Mesendoderm (in vitro differentiated cells): ENCODE results near the gene CD79A. TPM values are rescaled to one million over a fixed set of nuclear protein-coding genes. Genes with fewer than 3 reads are reported as not detected.

Source experiments
- DNase-seq: peaks from one replicate; pipeline ENCODE4 v3.0.0; 2013
- H2AK5ac ChIP-seq: 2 replicates; pipeline ENCODE4 v1.6.1; 2013; ENCODE audit warnings: low read length, inconsistent platforms
- H2BK120ac ChIP-seq: 2 replicates; pipeline ENCODE4 v1.6.1; 2013; ENCODE audit warnings: low read depth, mild to moderate bottlenecking, low read length, moderate library complexity, mixed read lengths
- H2BK15ac ChIP-seq: replicated peaks from 2 replicates; pipeline ENCODE4 v1.6.1; 2013; ENCODE audit warnings: low read depth, mild to moderate bottlenecking, moderate library complexity
- H2BK5ac ChIP-seq: 2 replicates; pipeline ENCODE4 v1.6.1; 2013; ENCODE audit warnings: low read length, inconsistent platforms
- H3K18ac ChIP-seq: 2 replicates; pipeline ENCODE4 v1.6.1; 2013; ENCODE audit warnings: mild to moderate bottlenecking, low read length, mixed read lengths
- H3K23ac ChIP-seq: one replicate; pipeline ENCODE4 v1.6.1; 2013; ENCODE audit warnings: low read length
- H3K27ac ChIP-seq: 2 replicates; pipeline ENCODE4 v1.5.1; 2013; ENCODE audit warnings: low read depth, mild to moderate bottlenecking, inconsistent platforms, low read length, moderate library complexity
- H3K27me3 ChIP-seq: 2 replicates; pipeline ENCODE4 v1.6.1; 2013; ENCODE audit warnings: low read length, control low read depth, mild to moderate bottlenecking, inconsistent platforms; ENCODE audit not compliant: insufficient read depth, poor library complexity
- H3K36me3 ChIP-seq: 2 replicates; pipeline ENCODE4 v1.6.1; 2013; ENCODE audit warnings: low read length, inconsistent platforms; ENCODE audit not compliant: control insufficient read depth, insufficient read depth
- H3K4ac ChIP-seq: one replicate; pipeline ENCODE4 v1.6.1; 2013; ENCODE audit warnings: low read depth, mild to moderate bottlenecking, low read length, moderate library complexity
- H3K4me1 ChIP-seq: 2 replicates; pipeline ENCODE4 v1.6.1; 2013; ENCODE audit warnings: low read depth, low read length, inconsistent platforms; ENCODE audit not compliant: control insufficient read depth
- H3K4me2 ChIP-seq: 2 replicates; pipeline ENCODE4 v1.6.1; 2013; ENCODE audit warnings: low read length
- H3K4me3 ChIP-seq: 2 replicates; pipeline ENCODE4 v1.5.1; 2013; ENCODE audit warnings: mild to moderate bottlenecking, low read length
- H3K56ac ChIP-seq: one replicate; pipeline ENCODE4 v1.6.1; 2013; ENCODE audit warnings: low read length
- H3K79me1 ChIP-seq: 2 replicates; pipeline ENCODE4 v1.6.1; 2013; ENCODE audit warnings: low read length, inconsistent platforms
- H3K79me2 ChIP-seq: 2 replicates; pipeline ENCODE4 v1.6.1; 2013; ENCODE audit warnings: mild to moderate bottlenecking, low read length; ENCODE audit not compliant: control insufficient read depth, insufficient read depth
- H3K9ac ChIP-seq: 2 replicates; pipeline ENCODE4 v1.6.1; 2013; ENCODE audit warnings: low read length, inconsistent platforms
- H4K5ac ChIP-seq: one replicate; pipeline ENCODE4 v1.6.1; 2013; ENCODE audit warnings: low read length
- H4K8ac ChIP-seq: one replicate; pipeline ENCODE4 v1.6.1; 2013; ENCODE audit warnings: low read depth, mild to moderate bottlenecking, control low read depth, low read length, moderate library complexity
- WGBS: extraction: QIAGEN DNeasy Blood & Tissue Kit; methylation state at CpG from one replicate; pipeline ENCODE4 v1.1.7; 2013; ENCODE audit warnings: low lambda C conversion rate, missing lambda C conversion rate; ENCODE audit not compliant: insufficient coverage; ENCODE audit errors: extremely low coverage; 5-methylcytosine and 5-hydroxymethylcytosine counted together
- polyA plus RNA-seq, 2 experiments: library from polyadenylated mRNA; stranded (reverse); fragments of 200-250 nt; gene quantifications; one replicate each; pipeline ENCODE4 v1.2.3, GENCODE V29; 2013

CD79A gene
- polyA plus RNA-seq (2013, experiment 1 of 2): 0.41 TPM
- polyA plus RNA-seq (2013, experiment 2 of 2): 0.46 TPM

GRCh38 chr19:41876847-41877832, at the start of gene CD79A:
Gene CD79A (plus strand): TSS chr19:41877279. CDS start chr19:41877305, 26 bp downstream.
- no peak within 1 kb of the TSS for H3K27ac ChIP-seq
- peak within 1 kb of the TSS; percentile 42 for H3K56ac ChIP-seq
- H2BK15ac ChIP-seq: no peak within 1 kb of the TSS
- no peaks in the 10 kb centered on the region for H3K36me3 ChIP-seq
- H2BK120ac ChIP-seq: no peak within 1 kb of the TSS
- no peak within 1 kb of the TSS for H4K5ac ChIP-seq
- no peak within 1 kb of the TSS for H2AK5ac ChIP-seq
- DNase-seq: no peak
- no peaks in the 10 kb centered on the region for H3K27me3 ChIP-seq
- H4K8ac ChIP-seq: no peak within 1 kb of the TSS
- H3K4ac ChIP-seq: no peak within 1 kb of the TSS
- no peak within 1 kb of the TSS for H3K23ac ChIP-seq
- no peaks in the 10 kb centered on the region for H3K79me1 ChIP-seq
- WGBS: no CpG with 5 or more reads among the region's 9 CpGs
- peak within 1 kb of the TSS; percentile 6 for H3K9ac ChIP-seq
- no peak within 1 kb of the TSS for H3K4me2 ChIP-seq
- H2BK5ac ChIP-seq: no peak within 1 kb of the TSS
- no peaks in the 10 kb centered on the region for H3K4me1 ChIP-seq
- no peaks in the 10 kb centered on the region for H3K79me2 ChIP-seq
- no peak within 1 kb of the TSS for H3K18ac ChIP-seq
- no peak within 1 kb of the TSS for H3K4me3 ChIP-seq

DNA sequence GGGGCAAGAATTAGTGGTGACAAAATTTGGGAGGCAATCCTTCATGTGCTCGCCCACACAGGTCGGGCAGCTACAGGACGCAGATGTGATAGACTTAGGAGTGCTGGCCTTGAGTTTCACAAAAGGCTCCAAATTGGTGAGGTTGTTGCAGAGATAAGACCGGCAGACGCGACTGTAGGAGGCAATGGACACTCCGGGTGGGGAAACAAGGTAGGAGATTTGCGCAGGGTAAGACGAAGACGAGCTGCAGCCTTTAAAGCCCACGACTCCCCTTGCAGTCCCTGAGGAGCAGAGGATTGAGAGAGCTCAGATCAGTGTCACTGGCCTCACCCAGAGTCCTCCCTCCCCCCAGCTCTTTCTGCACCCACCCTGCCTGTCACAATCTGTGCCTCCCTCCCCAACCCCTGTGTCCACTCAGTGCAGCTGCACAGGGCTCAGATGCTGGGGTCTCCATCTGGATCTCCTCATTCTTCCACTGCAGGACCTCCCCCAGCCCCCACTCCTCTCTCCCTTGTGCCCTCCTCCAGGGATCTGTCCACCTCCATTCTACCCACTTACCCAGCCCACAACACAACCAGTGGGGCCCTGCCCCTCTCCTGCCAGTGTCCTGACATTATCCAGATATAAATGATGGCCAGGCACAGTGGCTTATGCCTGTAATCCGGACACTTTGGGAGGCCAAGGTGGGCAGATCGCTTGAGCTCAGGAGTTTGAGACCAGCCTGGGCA, 38.9 kb upstream of the CD79A start:
- Histone ChIP-seq H2BK15ac (no peak overlapping the region), H2BK120ac (no peak overlapping the region), H3K4me1 (no peaks in the 10 kb centered on the region), H3K23ac (no peak overlapping the region), H3K4me2 (no peak overlapping the region), H3K79me2 (no peaks in the 10 kb centered on the region), H3K18ac (no peak overlapping the region), H4K8ac (no peak overlapping the region), H4K5ac (no peak overlapping the region), H2BK5ac (no peak overlapping the region), H3K56ac (no peak overlapping the region), H3K36me3 (no peaks in the 10 kb centered on the region), H3K4me3 (no peak overlapping the region), H3K4ac (no peak overlapping the region), H3K9ac (no peak overlapping the region), H2AK5ac (no peak overlapping the region), H3K27me3 (no peaks in the 10 kb centered on the region), H3K27ac (no peak overlapping the region), H3K79me1 (no peaks in the 10 kb centered on the region)
- no peak for DNase-seq
- no CpG with 5 or more reads among the region's 13 CpGs for WGBS

DNA sequence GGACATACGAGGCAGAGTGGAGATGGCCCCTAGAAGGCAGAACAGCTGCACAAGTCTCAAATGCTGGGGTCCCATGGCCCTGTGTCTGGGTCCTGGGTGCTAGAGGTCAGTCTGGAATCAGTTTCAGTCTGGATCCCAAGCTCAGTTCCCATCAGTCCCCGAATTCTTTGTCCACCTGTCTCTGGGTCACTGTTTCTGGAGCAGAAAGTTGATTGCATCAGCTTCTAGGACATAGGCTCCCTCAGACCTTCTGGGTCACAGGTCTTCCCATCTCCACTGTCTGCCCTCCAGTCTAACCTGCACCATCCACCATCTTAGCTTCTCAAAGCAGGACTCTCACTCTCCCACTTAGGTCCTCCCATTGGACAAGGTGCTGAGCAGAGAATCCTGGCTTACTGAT, 37.9 kb upstream of the CD79A start:
- no peak overlapping the region for H2BK5ac ChIP-seq
- no peak overlapping the region for H3K27ac ChIP-seq
- H4K8ac ChIP-seq: no peak overlapping the region
- WGBS: no CpG with 5 or more reads among the region's 2 CpGs
- H3K23ac ChIP-seq: no peak overlapping the region
- no peak overlapping the region for H4K5ac ChIP-seq
- H3K27me3 ChIP-seq: no peaks in the 10 kb centered on the region
- H2BK15ac ChIP-seq: no peak overlapping the region
- H3K9ac ChIP-seq: no peak overlapping the region
- no peak overlapping the region for H3K4ac ChIP-seq
- no peak overlapping the region for H2AK5ac ChIP-seq
- no peak overlapping the region for H3K18ac ChIP-seq
- H2BK120ac ChIP-seq: no peak overlapping the region
- H3K36me3 ChIP-seq: no peaks in the 10 kb centered on the region
- H3K4me2 ChIP-seq: no peak overlapping the region
- DNase-seq: no peak
- H3K56ac ChIP-seq: no peak overlapping the region
- H3K4me3 ChIP-seq: no peak overlapping the region
- no peaks in the 10 kb centered on the region for H3K79me1 ChIP-seq
- H3K79me2 ChIP-seq: no peaks in the 10 kb centered on the region
- H3K4me1 ChIP-seq: no peaks in the 10 kb centered on the region

GRCh38 chr19:41843371-41843770, 33.7 kb upstream of the CD79A start:
- Histone ChIP-seq H2AK5ac (no peak overlapping the region), H3K9ac (no peak overlapping the region), H3K79me2 (no peaks in the 10 kb centered on the region), H3K4me1 (no peaks in the 10 kb centered on the region), H3K4me2 (no peak overlapping the region), H3K4me3 (no peak overlapping the region), H4K8ac (no peak overlapping the region), H3K27me3 (no peaks in the 10 kb centered on the region), H2BK15ac (no peak overlapping the region), H3K23ac (no peak overlapping the region), H3K36me3 (no peaks in the 10 kb centered on the region), H2BK5ac (no peak overlapping the region), H3K18ac (no peak overlapping the region), H3K27ac (no peak overlapping the region), H3K4ac (no peak overlapping the region), H2BK120ac (no peak overlapping the region), H3K79me1 (no peaks in the 10 kb centered on the region), H3K56ac (no peak overlapping the region), H4K5ac (no peak overlapping the region)
- WGBS: no CpG with 5 or more reads among the region's 7 CpGs
- no peak for DNase-seq

- Histone ChIP-seq H3K9ac (no peak within 1 kb of the TSS), H3K18ac (no peak within 1 kb of the TSS), H2AK5ac (no peak within 1 kb of the TSS), H2BK15ac (no peak within 1 kb of the TSS), H3K4me2 (no peak within 1 kb of the TSS), H4K8ac (no peak within 1 kb of the TSS), H3K36me3 (no peaks in the 10 kb centered on the region), H2BK120ac (no peak within 1 kb of the TSS), H3K27me3 (no peaks in the 10 kb centered on the region), H3K4me1 (no peaks in the 10 kb centered on the region), H3K79me2 (no peaks in the 10 kb centered on the region), H3K4ac (no peak within 1 kb of the TSS), H3K4me3 (no peak within 1 kb of the TSS), H4K5ac (no peak within 1 kb of the TSS), H2BK5ac (no peak within 1 kb of the TSS), H3K56ac (no peak within 1 kb of the TSS), H3K27ac (no peak within 1 kb of the TSS), H3K79me1 (no peaks in the 10 kb centered on the region), H3K23ac (no peak within 1 kb of the TSS)
- no CpG with 5 or more reads among the region's 30 CpGs for WGBS
- no peak for DNase-seq
Measured at GRCh38 chr19:41844601-41845000, 32.5 kb upstream of the CD79A start, which contains the start of gene LYPD4. Gene LYPD4 (minus strand): TSS chr19:41844683. CDS start chr19:41839285, 5,398 bp downstream.
